DOHH2 (cell line): Measurements from ENCODE around the gene SEC16A.
"Not testable (repeated sequence)": the region's sequence is repeated elsewhere in the genome, so short reads cannot be mapped to it uniquely, and the experiment has no call there.

Experiments
- EZH2phosphoT487 ChIP-seq: fragments of 200-600 bp; sonication (generic); IDR thresholded peaks from 2 replicates; pipeline ENCODE4 v1.6.1; 2017; ENCODE audit warnings: borderline replicate concordance, mild to moderate bottlenecking, antibody characterized with exemption, low read length, moderate library complexity, mixed read lengths
- TF ChIP-seq, protein P1 (sequence below): fragments of 200-600 bp; sonication (generic); IDR thresholded peaks from one replicate; pipeline ENCODE4 v1.5.1; 2014; ENCODE audit warnings: antibody characterized with exemption, mild to moderate bottlenecking, low read depth, low read length; ENCODE audit not compliant: poor library complexity, severe bottlenecking

DNA sequence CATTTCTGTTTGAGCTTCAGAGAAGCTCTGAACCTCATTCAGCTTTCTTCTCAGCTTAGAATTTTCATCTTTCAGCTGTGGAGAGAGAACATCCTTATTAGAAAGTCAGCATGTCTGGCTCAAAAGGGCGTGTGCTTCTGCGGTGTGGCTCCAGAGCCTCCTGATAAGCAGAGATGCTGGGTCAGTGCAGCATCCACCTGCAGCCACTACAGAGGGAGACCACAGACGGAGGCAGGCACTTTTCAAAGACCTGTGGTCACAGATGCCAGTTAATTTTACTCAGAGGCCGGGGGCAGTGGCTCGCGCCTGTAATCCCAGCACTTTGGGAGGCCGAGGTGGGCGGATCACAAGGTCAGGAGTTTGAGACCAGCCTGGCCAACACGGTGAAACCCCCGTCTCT, 76.9 kb downstream of the SEC16A start:
- TF ChIP-seq, protein P1, sequence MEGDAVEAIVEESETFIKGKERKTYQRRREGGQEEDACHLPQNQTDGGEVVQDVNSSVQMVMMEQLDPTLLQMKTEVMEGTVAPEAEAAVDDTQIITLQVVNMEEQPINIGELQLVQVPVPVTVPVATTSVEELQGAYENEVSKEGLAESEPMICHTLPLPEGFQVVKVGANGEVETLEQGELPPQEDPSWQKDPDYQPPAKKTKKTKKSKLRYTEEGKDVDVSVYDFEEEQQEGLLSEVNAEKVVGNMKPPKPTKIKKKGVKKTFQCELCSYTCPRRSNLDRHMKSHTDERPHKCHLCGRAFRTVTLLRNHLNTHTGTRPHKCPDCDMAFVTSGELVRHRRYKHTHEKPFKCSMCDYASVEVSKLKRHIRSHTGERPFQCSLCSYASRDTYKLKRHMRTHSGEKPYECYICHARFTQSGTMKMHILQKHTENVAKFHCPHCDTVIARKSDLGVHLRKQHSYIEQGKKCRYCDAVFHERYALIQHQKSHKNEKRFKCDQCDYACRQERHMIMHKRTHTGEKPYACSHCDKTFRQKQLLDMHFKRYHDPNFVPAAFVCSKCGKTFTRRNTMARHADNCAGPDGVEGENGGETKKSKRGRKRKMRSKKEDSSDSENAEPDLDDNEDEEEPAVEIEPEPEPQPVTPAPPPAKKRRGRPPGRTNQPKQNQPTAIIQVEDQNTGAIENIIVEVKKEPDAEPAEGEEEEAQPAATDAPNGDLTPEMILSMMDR, result not testable (repeated sequence)
- TF ChIP-seq EZH2phosphoT487, result not testable (repeated sequence)
